GM12891 (cell line): ENCODE measurements around the gene NIT2.

Source experiments
- POLR2A ChIP-seq: IDR thresholded peaks from 2 replicates; pipeline ENCODE4 v1.6.1; 2011; ENCODE audit warnings: low read depth, low read length, control low read depth
- POLR2AphosphoS5 ChIP-seq: IDR thresholded peaks from 2 replicates; pipeline ENCODE4 v1.6.1; 2011; ENCODE audit warnings: low read depth, low read length, control low read depth
- TAF1 ChIP-seq: IDR thresholded peaks from 2 replicates; pipeline ENCODE4 v1.6.1; 2011; ENCODE audit warnings: low read depth, low read length, control low read depth

DNA sequence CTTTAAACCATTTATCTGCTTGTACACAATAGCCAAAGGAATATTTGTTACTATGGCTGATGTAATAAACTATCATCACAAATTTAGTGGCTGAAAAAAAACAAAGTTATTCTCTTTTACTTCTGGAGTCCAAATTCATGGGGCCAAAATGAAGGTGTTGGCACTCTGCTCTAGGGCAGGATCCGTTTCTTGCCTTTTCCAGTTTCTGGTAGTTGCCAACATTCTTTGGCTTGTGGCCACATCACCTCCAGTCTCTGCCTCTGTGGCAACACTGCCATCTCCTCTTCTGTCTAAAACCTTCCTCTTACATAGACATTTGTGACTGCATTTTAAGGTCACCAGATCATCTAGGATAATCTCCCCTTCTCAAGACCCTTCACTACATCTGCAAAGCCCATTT, 27.3 kb downstream of the NIT2 start:
- TF ChIP-seq POLR2A (no peak), POLR2AphosphoS5 (no peak), TAF1 (no peak)
